Measurements from ENCODE around the gene GPR173.
A peak's percentile ranks its signal among the peaks of the same experiment; 100 is the strongest.

GPR173 gene

GRCh38 chrX:53093748-53094581 lies 45.4 kb downstream of the GPR173 start, which contains the start of gene KANTR (continued):
- no peak for TF ChIP-seq ZNF416 (tag by site-specific recombination; IDR thresholded peaks at IDR 0.05)
- TF ChIP-seq ZNF548 (tag by site-specific recombination; IDR thresholded peaks at IDR 0.05), result no peak
- TF ChIP-seq ZNF214 (tag by site-specific recombination; IDR thresholded peaks at IDR 0.05; ENCODE audit: borderline replicate concordance), result no peak
- TF ChIP-seq ZNF792 (tag by site-specific recombination; IDR thresholded peaks at IDR 0.05), result no peak
- TF ChIP-seq ZNF560 (tag by site-specific recombination; IDR thresholded peaks at IDR 0.05; ENCODE audit: borderline replicate concordance), result no peak
- TF ChIP-seq ZNF266 (tag by site-specific recombination; IDR thresholded peaks at IDR 0.05; ENCODE audit: low read depth), result no peak
- peak; percentile 99 for TF ChIP-seq ZXDB (tag by site-specific recombination; IDR thresholded peaks at IDR 0.05)
- no peak for TF ChIP-seq ZNF146 (tag by site-specific recombination; IDR thresholded peaks at IDR 0.05)
- TF ChIP-seq EGR2 (tag by site-specific recombination; IDR thresholded peaks at IDR 0.05; ENCODE audit: low read depth), result peak; percentile 32; the same call in 1 of the 2 replicates
- TF ChIP-seq, protein P1, sequence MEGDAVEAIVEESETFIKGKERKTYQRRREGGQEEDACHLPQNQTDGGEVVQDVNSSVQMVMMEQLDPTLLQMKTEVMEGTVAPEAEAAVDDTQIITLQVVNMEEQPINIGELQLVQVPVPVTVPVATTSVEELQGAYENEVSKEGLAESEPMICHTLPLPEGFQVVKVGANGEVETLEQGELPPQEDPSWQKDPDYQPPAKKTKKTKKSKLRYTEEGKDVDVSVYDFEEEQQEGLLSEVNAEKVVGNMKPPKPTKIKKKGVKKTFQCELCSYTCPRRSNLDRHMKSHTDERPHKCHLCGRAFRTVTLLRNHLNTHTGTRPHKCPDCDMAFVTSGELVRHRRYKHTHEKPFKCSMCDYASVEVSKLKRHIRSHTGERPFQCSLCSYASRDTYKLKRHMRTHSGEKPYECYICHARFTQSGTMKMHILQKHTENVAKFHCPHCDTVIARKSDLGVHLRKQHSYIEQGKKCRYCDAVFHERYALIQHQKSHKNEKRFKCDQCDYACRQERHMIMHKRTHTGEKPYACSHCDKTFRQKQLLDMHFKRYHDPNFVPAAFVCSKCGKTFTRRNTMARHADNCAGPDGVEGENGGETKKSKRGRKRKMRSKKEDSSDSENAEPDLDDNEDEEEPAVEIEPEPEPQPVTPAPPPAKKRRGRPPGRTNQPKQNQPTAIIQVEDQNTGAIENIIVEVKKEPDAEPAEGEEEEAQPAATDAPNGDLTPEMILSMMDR (tag by site-specific recombination; IDR thresholded peaks at IDR 0.05), result peak; percentile 75
- TF ChIP-seq TRIM28 (IDR thresholded peaks at IDR 0.05; ENCODE audit: borderline replicate concordance, low read length), result no peak
- TF ChIP-seq KLF10 (tag by site-specific recombination; IDR thresholded peaks at IDR 0.05), result peak; percentile 79; the same call in 1 of the 2 replicates
- TF ChIP-seq INSM2 (tag by site-specific recombination; IDR thresholded peaks at IDR 0.05), result no peak
- TF ChIP-seq ZNF175 (tag by site-specific recombination; IDR thresholded peaks at IDR 0.05), result no peak
- peak; percentile 86 for TF ChIP-seq IKZF3 (tag by site-specific recombination; IDR thresholded peaks at IDR 0.05)
- peak; percentile 71; the same call in 1 of the 2 replicates for TF ChIP-seq KLF16 (tag by site-specific recombination; IDR thresholded peaks at IDR 0.05)
- no peak for TF ChIP-seq ZNF658 (tag by site-specific recombination; IDR thresholded peaks at IDR 0.05)
- no peak for TF ChIP-seq ZNF311 (tag by site-specific recombination; IDR thresholded peaks at IDR 0.05; ENCODE audit: borderline replicate concordance)
- TF ChIP-seq ZNF544 (tag by site-specific recombination; IDR thresholded peaks at IDR 0.05), result no peak
- peak; percentile 62; the same call in 1 of the 2 replicates for TF ChIP-seq ZNF335 (tag by site-specific recombination; conservative IDR thresholded peaks at IDR 0.05)
- TF ChIP-seq SCRT1 (tag by site-specific recombination; IDR thresholded peaks at IDR 0.05; ENCODE audit: borderline replicate concordance), result 0 out of 2 replicates have a peak, but pooled peaks have one; percentile 10
- 0 out of 2 replicates have a peak, but pooled peaks have one; percentile 54 for TF ChIP-seq ZNF341 (tag by site-specific recombination; IDR thresholded peaks at IDR 0.05; ENCODE audit: low read depth)
- TF ChIP-seq ZNF654 (tag by site-specific recombination; IDR thresholded peaks at IDR 0.05; ENCODE audit: low read depth), result no peak
- no peak for TF ChIP-seq ZNF133 (tag by site-specific recombination; IDR thresholded peaks at IDR 0.05)
- TF ChIP-seq ZNF768 (tag by site-specific recombination; IDR thresholded peaks at IDR 0.05), result no peak
- TF ChIP-seq, protein P2, sequence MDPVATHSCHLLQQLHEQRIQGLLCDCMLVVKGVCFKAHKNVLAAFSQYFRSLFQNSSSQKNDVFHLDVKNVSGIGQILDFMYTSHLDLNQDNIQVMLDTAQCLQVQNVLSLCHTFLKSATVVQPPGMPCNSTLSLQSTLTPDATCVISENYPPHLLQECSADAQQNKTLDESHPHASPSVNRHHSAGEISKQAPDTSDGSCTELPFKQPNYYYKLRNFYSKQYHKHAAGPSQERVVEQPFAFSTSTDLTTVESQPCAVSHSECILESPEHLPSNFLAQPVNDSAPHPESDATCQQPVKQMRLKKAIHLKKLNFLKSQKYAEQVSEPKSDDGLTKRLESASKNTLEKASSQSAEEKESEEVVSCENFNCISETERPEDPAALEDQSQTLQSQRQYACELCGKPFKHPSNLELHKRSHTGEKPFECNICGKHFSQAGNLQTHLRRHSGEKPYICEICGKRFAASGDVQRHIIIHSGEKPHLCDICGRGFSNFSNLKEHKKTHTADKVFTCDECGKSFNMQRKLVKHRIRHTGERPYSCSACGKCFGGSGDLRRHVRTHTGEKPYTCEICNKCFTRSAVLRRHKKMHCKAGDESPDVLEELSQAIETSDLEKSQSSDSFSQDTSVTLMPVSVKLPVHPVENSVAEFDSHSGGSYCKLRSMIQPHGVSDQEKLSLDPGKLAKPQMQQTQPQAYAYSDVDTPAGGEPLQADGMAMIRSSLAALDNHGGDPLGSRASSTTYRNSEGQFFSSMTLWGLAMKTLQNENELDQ (tag by site-specific recombination; IDR thresholded peaks at IDR 0.05; ENCODE audit: low read depth), result no peak
- TF ChIP-seq KLF8 (tag by site-specific recombination; IDR thresholded peaks at IDR 0.05), result peak; percentile 63; the same call in 1 of the 2 replicates
- no peak for TF ChIP-seq ZNF791 (tag by site-specific recombination; IDR thresholded peaks at IDR 0.05)
- TF ChIP-seq ZNF639 (tag by site-specific recombination; IDR thresholded peaks at IDR 0.05), result 0 out of 2 replicates have a peak, but pooled peaks have one; percentile 42
- peak; percentile 76 for TF ChIP-seq ZIC2 (tag by site-specific recombination; IDR thresholded peaks at IDR 0.05)
- no peak for TF ChIP-seq ZNF18 (tag by site-specific recombination; IDR thresholded peaks at IDR 0.05)
- no peak for TF ChIP-seq OVOL3 (tag by site-specific recombination; IDR thresholded peaks at IDR 0.05)
- no peak for TF ChIP-seq HOXD13 (CRISPR knock-in tag; IDR thresholded peaks at IDR 0.05; ENCODE audit: borderline replicate concordance)
